OCI-LY7 (cell line): Measurements from ENCODE around the gene EPHB1. TPM values are rescaled to one million over a fixed set of nuclear protein-coding genes. Genes with fewer than 3 reads are reported as not detected.

ENCODE experiments used
- BruUV-seq: library from RNA; stranded (reverse); fragments of 400-500 nt; replicated peaks from 2 replicates; lab custom pipeline; 2021; lab: Mats Ljungman, UMichigan
- CTCF ChIA-PET: fragments of 300-600 bp; sonication (Branson Sonifier 250); formaldehyde crosslinking; loops from one replicate; lab custom pipeline; 2022; ENCODE audit warnings: antibody characterized with exemption; ENCODE audit not compliant: unreplicated experiment; lab: Charles Lee
- POLR2A ChIA-PET: fragments of 300-600 bp; sonication (Branson Sonifier 250); formaldehyde crosslinking; loops from one replicate; lab custom pipeline; 2022; ENCODE audit warnings: antibody characterized with exemption; lab: Charles Lee
- DNase-seq: peaks from one replicate; pipeline ENCODE4 v3.0.0-alpha.2; 2015; ENCODE audit warnings: low spot score
- H2AFZ ChIP-seq: fragments of 200-600 bp; sonication (generic), shearing (Covaris generic); 2 replicates; pipeline ENCODE4 v1.6.1; 2014; ENCODE audit warnings: mild to moderate bottlenecking, antibody characterized with exemption, low read length, moderate library complexity
- H3K27ac ChIP-seq: fragments of 200-600 bp; sonication (generic); 2 replicates; pipeline ENCODE4 v1.5.1; 2014; ENCODE audit warnings: mixed run types, low read depth, mild to moderate bottlenecking, moderate library complexity, low read length, inconsistent platforms; ENCODE audit not compliant: poor library complexity, severe bottlenecking
- H3K36me3 ChIP-seq: fragments of 200-600 bp; sonication (generic); 2 replicates; pipeline ENCODE4 v1.6.1; 2014; ENCODE audit warnings: mild to moderate bottlenecking, antibody characterized with exemption, low read length, moderate library complexity, mixed read lengths; ENCODE audit not compliant: insufficient read depth
- H3K4me1 ChIP-seq: fragments of 200-600 bp; sonication (generic); 2 replicates; pipeline ENCODE4 v1.5.1; 2014; ENCODE audit warnings: mild to moderate bottlenecking, low read length; ENCODE audit not compliant: insufficient read depth, poor library complexity, severe bottlenecking
- H3K4me2 ChIP-seq: fragments of 200-600 bp; sonication (generic); 2 replicates; pipeline ENCODE4 v1.6.1; 2014; ENCODE audit warnings: mild to moderate bottlenecking, low read length
- H3K4me3 ChIP-seq: fragments of 200-600 bp; sonication (generic); 2 replicates; pipeline ENCODE4 v1.5.1; 2014; ENCODE audit warnings: mild to moderate bottlenecking, low read depth, low read length; ENCODE audit not compliant: poor library complexity, severe bottlenecking
- H3K79me2 ChIP-seq: fragments of 200-600 bp; sonication (generic); 2 replicates; pipeline ENCODE4 v1.6.1; 2016; ENCODE audit warnings: low read depth, mild to moderate bottlenecking, low read length, moderate library complexity, mixed read lengths; ENCODE audit not compliant: insufficient read depth
- H3K9me2 ChIP-seq: fragments of 200-600 bp; sonication (generic); 2 replicates; pipeline ENCODE4 v1.6.1; 2016; ENCODE audit warnings: mild to moderate bottlenecking, low read length, mixed read lengths; ENCODE audit not compliant: insufficient read depth
- H3K9me3 ChIP-seq: fragments of 200-600 bp; sonication (generic); 2 replicates; pipeline ENCODE4 v1.6.1; 2014; ENCODE audit warnings: mild to moderate bottlenecking, mixed run types, low read length, mixed read lengths
- H4K20me1 ChIP-seq: fragments of 200-600 bp; sonication (generic); 2 replicates; pipeline ENCODE4 v1.6.1; 2014; ENCODE audit warnings: mild to moderate bottlenecking, antibody characterized with exemption, low read length, moderate library complexity, mixed read lengths; ENCODE audit not compliant: insufficient read depth
- CTCF ChIP-seq: fragments of 200-600 bp; sonication (generic); conservative IDR thresholded peaks from 2 replicates; pipeline ENCODE4 v1.5.1; 2014; ENCODE audit warnings: mild to moderate bottlenecking, antibody characterized with exemption, low read length, moderate library complexity, mixed read lengths
- EZH2phosphoT487 ChIP-seq: fragments of 200-600 bp; sonication (generic); IDR thresholded peaks from 2 replicates; pipeline ENCODE4 v1.6.1; 2018; ENCODE audit warnings: low read depth, borderline replicate concordance, mild to moderate bottlenecking, mixed run types, antibody characterized with exemption, low read length, moderate library complexity, mixed read lengths
- intact Hi-C: fragments of 100-400 bp; cut with micrococcal nuclease; formaldehyde crosslinking; loops from one replicate; pipeline ENCODE4 v1.10.0; 2022; ENCODE audit not compliant: unreplicated experiment
- total RNA-seq, 2 experiments: library from RNA; depleted of rRNA in 1 of 2; stranded (reverse); fragments of >200 nt in 1 of 2; shearing (Covaris generic) in 1 of 2; gene quantifications; 2 replicates each; pipeline ENCODE4 v1.2.3, GENCODE V29; 2014 to 2022

Gene EPHB1
- total RNA-seq, 2 experiments from 2014 or later: 0.54 to 1.3 TPM

GRCh38 chr3:134972836-134973455 lies 177.9 kb downstream of the EPHB1 start:
- no peaks in the 10 kb centered on the region for H3K4me1 ChIP-seq
- H2AFZ ChIP-seq: no peak overlapping the region
- TF ChIP-seq CTCF (no peak), EZH2phosphoT487 (no peak)
- no TSS peak for BruUV-seq
- H3K9me3 ChIP-seq: no peaks in the 10 kb centered on the region
- CTCF ChIA-PET: no interaction called here
- no peaks in the 10 kb centered on the region for H3K36me3 ChIP-seq
- no peak overlapping the region for H3K27ac ChIP-seq
- no peaks in the 10 kb centered on the region for H4K20me1 ChIP-seq
- H3K79me2 ChIP-seq: no peaks in the 10 kb centered on the region
- POLR2A ChIA-PET: no interaction called here
- intact Hi-C loops: no loop called here
- no peak overlapping the region for H3K4me2 ChIP-seq
- no peak overlapping the region for H3K4me3 ChIP-seq
- H3K9me2 ChIP-seq: no peaks in the 10 kb centered on the region
- DNase-seq: no peak

GRCh38 chr3:134974624-134975023 lies 179.6 kb downstream of the EPHB1 start:
- POLR2A ChIA-PET: interaction anchor here (0.6 kb wide), 1 partner anchor 76 kb away, joined by 3 read pairs; no protein-coding TSS in a partner anchor
- CTCF ChIA-PET: no interaction called here
- BruUV-seq: no TSS peak
- no peak for TF ChIP-seq EZH2phosphoT487
- TF ChIP-seq CTCF: no peak
- Histone ChIP-seq H3K9me3 (no peaks in the 10 kb centered on the region), H3K79me2 (no peaks in the 10 kb centered on the region), H3K4me3 (no peak overlapping the region), H3K4me1 (no peaks in the 10 kb centered on the region), H3K36me3 (no peaks in the 10 kb centered on the region), H3K9me2 (no peaks in the 10 kb centered on the region), H4K20me1 (no peaks in the 10 kb centered on the region), H3K4me2 (no peak overlapping the region), H3K27ac (no peak overlapping the region), H2AFZ (no peak overlapping the region)
- no peak for DNase-seq
- intact Hi-C loops: no loop called here

- Histone ChIP-seq H3K4me1 (no peaks in the 10 kb centered on the region), H2AFZ (no peak overlapping the region), H3K4me3 (no peak overlapping the region), H4K20me1 (no peaks in the 10 kb centered on the region), H3K9me2 (no peaks in the 10 kb centered on the region), H3K4me2 (no peak overlapping the region), H3K9me3 (no peaks in the 10 kb centered on the region), H3K79me2 (no peaks in the 10 kb centered on the region), H3K27ac (no peak overlapping the region), H3K36me3 (no peaks in the 10 kb centered on the region)
- POLR2A ChIA-PET: no interaction called here
- TF ChIP-seq EZH2phosphoT487 (no peak), CTCF (no peak)
- no peak for DNase-seq
- BruUV-seq: no TSS peak
- intact Hi-C loops: no loop called here
- CTCF ChIA-PET: no interaction called here
Measured at GRCh38 chr3:134976948-134977347, 181.9 kb downstream of the EPHB1 start.
